Measurements from ENCODE around the gene EHBP1L1.

EHBP1L1 gene

GRCh38 chr11:65624931-65625627 is 49.2 kb downstream of the EHBP1L1 start:
- H3K27ac ChIP-seq, result no peak overlapping the region
- no peak for TF ChIP-seq CTCF (conservative IDR thresholded peaks at IDR 0.05)

GRCh38 chr11:65625628-65626342 is 49.9 kb downstream of the EHBP1L1 start:
- peak; percentile 93 for TF ChIP-seq CTCF (conservative IDR thresholded peaks at IDR 0.05)
- no peak overlapping the region; the same call in 1 of the 2 replicates for H3K27ac ChIP-seq

DNA sequence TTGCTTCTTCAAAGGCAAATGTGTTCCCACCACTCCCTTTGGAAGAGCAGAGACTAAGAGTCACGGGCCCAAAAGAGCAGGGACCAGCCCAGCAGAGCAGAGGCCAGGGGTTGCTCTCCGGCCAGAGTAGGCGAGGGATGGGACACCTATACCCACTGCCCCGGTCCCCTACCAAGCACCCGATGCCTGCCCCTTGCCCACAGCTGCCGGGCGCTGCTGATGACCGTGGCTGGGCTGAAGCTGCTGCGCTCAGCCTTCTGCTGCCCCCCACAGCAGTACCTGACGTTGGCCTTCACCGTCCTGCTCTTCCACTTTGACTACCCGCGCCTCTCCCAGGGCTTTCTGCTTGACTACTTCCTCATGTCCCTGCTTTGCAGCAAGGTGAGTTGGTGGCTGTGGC is 51.3 kb downstream of the EHBP1L1 start:
- TF ChIP-seq CTCF (conservative IDR thresholded peaks at IDR 0.05), result no peak

DNA sequence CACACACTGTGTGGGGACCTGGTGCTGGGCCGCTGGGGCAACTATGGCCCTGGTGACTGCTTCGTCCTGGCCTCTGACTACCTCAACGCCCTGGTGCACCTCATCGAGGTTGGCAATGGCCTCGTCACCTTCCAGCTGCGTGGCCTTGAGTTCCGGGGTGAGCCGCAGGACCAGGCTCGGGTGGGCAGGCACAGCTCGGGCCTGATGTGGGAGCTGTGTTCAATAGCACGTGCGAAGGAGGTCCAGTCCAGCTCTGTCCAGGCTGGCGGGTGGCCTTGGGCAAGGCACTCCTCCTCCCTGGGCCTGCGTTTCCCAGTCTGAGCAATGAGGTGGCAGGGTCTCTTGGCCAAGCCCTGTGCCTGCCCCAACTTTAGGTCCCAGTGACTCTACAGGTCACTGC is 53.7 kb downstream of the EHBP1L1 start:
- no peak for TF ChIP-seq CTCF (conservative IDR thresholded peaks at IDR 0.05)
- no peak overlapping the region for H3K27ac ChIP-seq

More for the DNA sequence above, 51.3 kb downstream of the EHBP1L1 start:
- no peak overlapping the region for H3K27ac ChIP-seq

- no peak for TF ChIP-seq CTCF (conservative IDR thresholded peaks at IDR 0.05)
- H3K27ac ChIP-seq, result no peak overlapping the region
These were observed 54.4 kb downstream of the EHBP1L1 start for GRCh38 chr11:65630215-65630614.

DNA sequence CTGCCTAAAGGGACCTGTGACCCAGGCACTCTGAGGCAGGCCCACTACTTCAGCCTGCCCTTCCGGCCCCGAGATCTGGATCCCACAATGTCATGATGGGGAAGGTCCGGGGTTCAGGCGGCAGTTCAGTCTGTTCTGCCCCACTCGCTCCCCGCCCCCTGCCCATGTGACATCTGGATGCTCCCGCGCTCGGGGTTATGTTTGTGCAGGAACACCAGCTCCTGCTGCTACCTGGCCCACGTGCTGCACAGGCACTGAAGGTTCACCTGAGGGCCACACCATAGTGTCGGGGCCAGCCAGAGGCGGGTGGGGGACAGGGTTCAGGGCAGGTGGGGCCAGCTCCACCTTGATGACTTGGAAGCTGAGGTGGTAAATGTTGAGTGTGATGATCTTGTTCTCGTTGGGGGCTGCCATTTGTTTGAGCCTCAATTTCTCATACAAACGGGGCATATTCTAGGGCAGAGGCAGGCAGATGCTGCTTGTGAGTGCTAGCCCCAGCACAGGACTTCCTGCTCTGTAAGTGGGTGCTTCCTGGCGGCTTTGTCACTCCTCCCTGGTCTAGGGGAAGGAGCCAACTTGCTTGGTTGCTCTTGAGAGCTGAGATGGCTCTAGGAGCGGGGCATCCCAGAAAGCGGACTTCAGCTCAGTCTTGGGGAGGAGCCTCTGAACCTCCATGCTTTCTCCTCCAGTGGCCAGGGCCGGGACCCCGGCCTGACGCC is 57.7 kb downstream of the EHBP1L1 start:
- peak overlapping the region; percentile 1; the same call in 1 of the 2 replicates for H3K27ac ChIP-seq
- no peak for TF ChIP-seq CTCF (conservative IDR thresholded peaks at IDR 0.05)

- H3K27ac ChIP-seq, result peak overlapping the region; percentile 1; the same call in 1 of the 2 replicates
- TF ChIP-seq CTCF (conservative IDR thresholded peaks at IDR 0.05), result no peak
These were observed 58.2 kb downstream of the EHBP1L1 start for GRCh38 chr11:65634109-65634436.

All from VCaP (cell line).